Stimulated activated CD4-positive, alpha-beta T cell treated with anti-CD3 and anti-CD28 coated beads, TNF-alpha, amount 100 ng/mL, for 48 hours (primary cell): ENCODE measurements around the gene PRMT9.

ENCODE experiments used
- DNase-seq, 3 donors: peaks; one replicate each; pipeline ENCODE4 v3.0.0-alpha.2; 2020; ENCODE audit warnings: low read depth in 3 of 3

Gene PRMT9

GRCh38 chr4:147683717-147684700 is at the start of gene PRMT9:
Gene PRMT9, minus strand, starts transcription at chr4:147684163. Its CDS starts 176 bp downstream, at chr4:147683987.
- peak; percentile 74 to 82 (median 75) for DNase-seq

DNA sequence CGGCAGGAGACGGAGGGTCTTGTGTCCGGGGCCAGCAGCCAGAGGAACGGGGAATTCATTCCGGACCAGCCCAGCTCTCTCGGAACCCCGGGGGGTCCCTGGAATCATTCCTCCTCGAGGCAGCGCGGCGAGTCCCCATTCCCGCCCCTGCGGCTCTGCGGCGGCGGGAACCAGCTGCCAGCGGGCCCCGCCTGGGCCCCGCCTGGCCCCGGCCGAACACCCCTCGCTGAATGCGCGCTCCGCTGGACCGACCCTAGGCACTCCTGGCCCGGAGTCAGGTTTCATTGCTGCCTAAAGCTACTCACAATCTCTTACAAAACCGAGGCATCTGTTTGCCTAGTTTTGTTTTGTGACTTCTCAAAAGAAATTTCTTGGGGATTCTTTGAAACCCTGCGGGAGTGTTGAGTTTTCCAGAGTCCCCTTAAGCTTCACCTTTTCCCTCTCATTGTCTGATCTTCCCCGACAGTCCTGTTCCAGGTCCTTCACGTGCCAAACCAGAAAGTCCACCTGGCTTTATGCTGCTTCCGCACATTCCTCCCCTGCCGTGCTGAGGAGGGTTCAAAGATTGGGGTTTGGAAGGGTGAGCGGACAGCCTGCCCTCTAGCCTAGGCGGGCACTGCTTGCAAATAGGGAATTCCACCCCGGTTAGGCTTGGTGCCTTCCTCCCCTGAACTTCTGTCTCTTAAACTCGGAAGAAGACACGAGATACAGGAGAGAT is 48.7 kb upstream of the PRMT9 start:
- DNase-seq, result peak in 1 of 3 donors; percentile 8

DNA sequence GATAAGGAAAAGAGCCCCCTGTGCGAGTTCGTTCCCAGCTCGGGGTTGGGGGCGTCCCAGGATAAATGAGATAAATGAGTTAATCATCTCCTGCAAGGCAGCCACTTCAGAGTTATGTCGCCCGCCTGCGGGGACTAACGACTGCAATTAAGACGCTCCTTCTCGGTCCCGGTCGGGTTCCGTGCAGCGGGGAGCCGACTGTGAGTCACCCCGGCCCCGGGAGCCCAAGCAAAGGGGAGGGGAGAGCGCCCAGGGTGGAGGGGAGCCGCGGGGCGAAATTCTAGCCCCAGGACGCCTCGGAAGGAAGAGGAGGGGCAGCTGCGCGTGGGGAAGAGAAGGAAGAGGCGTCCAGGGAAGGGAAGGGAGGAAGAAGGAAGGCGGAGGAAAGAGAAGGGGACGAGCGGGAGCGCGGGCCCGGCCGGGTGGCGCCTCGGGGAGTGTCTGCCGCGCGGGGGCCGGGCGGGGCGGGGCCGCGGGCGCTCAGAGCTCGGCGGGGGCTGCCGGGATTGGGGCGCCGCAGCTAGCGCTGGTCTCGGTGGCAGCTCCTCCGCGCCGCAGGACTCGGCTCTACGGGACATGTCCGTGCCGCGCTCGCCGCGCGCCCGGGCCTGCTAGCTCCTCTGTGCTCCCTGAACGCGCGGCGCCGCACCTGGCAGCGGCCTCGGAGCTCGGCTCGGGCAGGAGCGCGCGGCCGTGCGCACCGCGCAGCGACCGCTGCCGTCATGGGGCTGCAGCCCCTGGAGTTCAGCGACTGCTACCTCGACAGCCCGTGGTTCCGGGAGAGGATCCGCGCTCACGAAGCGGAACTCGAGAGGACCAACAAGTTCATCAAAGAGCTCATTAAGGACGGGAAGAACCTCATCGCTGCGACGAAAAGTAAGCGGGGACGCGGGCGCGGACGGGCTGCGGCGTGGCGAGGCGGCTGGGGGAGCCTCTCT is 47.9 kb upstream of the PRMT9 start, which contains the start of gene ARHGAP10:
Gene ARHGAP10, plus strand, starts transcription at position 509 of the 938 bp plus-strand sequence. Its CDS starts 214 bp downstream, at position 723.
- peak; percentile 34 to 58 (median 35) for DNase-seq

DNA sequence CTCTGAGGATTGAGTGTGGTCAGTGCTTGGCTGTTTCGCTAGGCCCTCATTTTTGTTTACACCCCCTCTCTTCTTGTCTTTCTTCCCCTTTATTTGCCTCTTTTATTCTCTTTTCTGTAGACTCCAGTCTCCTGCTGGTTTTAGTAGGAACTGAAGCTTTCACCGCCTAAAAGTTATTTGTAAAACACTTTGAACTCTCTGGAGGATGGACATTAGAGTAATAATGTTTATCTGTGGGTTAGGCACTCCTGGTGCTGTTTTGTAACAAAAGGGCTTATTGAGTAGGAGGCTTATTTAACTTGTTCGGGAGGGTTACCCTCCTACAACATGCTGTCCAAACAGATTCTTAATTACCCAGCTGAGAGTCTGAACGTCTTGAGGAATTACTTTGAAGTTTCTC is 46.4 kb upstream of the PRMT9 start:
- no peak for DNase-seq

DNA sequence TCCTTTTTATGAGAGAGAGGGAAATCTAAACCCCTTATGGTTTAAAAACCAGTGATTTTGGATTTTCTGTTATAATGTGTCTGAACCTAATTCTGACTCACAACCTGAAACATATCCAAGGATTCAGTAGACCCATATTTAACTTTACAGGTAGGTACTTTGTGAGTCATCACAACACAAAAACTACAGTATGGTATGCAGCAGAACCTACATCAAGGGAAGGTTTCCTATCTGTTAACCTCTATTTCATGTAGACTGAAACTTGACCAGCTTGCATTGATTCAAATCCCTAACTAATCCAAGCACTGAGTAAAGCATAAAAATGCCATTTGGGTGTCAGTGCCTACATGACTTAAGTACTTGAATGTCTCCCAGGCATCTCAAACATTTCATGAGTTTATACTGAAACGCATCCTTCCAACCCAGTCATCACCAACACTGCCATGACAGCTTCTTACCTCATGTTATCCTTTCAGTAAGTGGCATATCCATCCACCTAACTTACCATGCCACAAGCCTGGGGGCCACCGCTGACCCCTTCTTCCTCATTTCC is 43.6 kb upstream of the PRMT9 start:
- no peak for DNase-seq

DNA sequence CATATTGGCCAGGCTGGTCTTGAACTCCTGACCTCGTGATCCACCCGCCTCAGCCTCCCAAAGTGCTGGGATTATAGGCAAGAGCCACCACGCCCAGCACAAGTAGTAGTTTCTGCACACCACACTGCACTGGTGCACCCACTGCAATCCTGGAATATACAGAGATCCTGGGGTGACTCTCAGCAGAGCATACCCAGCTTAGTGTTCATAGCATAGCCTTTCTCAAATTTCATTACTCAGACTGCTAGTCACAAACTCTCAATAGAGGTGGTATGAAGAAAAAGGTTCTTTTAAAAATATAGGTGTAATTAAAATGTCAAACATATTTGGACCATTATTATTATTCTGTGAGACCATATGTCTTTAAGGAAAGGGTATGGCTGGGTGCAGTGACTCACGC is 41.7 kb upstream of the PRMT9 start:
- no peak for DNase-seq

DNA sequence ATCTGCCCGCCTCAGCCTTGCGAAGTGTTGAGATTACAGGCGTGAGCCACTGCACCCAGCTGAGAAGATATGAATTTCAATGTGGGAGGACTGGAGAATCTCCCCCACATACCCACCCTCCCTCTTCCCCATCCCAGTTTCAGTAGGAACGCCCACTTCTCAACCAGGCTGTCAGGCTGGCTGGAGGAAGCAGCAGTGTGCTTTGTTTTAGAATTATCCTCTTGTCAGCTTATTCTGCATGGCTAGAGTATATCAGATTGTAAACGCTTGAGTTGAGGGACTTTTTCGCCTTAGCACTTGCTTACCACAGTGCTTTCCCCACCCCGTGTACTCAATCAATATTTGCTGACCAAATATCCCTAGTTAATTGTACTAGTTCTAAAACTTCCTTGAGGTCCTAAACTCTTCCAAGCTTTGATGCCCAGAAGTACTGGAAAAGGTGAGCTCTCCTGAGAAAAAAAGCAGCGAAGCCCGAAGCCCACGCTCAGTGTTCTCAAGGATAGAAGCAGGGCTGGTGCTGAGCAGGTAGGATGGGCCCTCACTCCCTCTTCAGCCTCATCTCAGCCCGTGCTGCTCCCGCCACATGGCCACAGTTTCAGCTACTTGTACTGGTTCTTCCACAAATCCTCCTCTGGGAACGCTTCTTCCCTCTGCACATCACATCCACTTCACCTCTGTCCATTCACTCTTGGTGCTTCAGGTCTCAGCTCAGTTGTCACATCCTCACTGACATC is 40.7 kb upstream of the PRMT9 start:
- no peak for DNase-seq

GRCh38 chr4:147723326-147723725 is 39.4 kb upstream of the PRMT9 start:
- DNase-seq, result no peak

DNA sequence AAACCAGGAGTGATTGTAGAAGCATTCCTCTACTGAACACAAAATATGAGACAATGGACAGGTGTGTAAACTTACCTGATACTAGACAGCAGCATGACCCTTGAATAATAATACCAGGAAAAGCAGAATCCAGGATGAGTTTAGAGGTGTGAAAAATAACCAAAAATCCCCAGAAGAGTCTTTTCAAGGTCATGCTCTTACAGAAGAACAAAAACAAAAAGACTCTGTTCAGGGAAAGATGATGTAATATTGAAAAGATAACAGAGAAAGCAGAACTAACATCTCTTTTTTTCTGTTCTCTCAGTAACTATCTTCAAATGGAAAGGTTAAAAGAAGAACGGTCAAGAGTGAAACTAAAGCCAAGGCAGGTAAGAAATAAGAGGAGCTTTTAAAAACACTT is 33.9 kb upstream of the PRMT9 start:
- DNase-seq, result no peak

GRCh38 chr4:147714575-147715401 is 30.8 kb upstream of the PRMT9 start:
- DNase-seq, result no peak

GRCh38 chr4:147709999-147710398 is 26.0 kb upstream of the PRMT9 start:
- no peak for DNase-seq

GRCh38 chr4:147707892-147708672 is 24.1 kb upstream of the PRMT9 start:
- DNase-seq, result peak in 2 of 3 donors; percentile 22 to 31

- DNase-seq, result no peak
Measured at GRCh38 chr4:147704846-147705245, 20.9 kb upstream of the PRMT9 start.

DNA sequence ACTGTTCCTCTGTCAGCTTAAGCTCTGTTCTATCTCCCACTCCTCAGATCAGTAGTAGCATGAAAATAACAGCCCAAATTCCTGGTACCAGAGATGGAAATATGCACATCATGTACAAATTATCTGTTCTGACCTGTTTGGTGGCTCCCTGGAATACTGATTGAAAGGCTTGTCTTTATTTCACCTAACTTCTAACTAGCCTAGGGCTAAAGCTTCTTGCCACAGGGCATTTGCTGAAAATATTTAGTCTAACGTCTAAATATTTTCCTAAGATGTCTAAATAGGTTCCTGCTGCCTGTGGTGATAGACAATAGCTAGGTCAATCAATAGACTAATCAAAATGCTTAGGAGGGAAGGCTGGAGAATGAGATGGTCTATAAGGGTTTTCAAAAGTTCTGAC is 12.9 kb upstream of the PRMT9 start:
- no peak for DNase-seq

DNA sequence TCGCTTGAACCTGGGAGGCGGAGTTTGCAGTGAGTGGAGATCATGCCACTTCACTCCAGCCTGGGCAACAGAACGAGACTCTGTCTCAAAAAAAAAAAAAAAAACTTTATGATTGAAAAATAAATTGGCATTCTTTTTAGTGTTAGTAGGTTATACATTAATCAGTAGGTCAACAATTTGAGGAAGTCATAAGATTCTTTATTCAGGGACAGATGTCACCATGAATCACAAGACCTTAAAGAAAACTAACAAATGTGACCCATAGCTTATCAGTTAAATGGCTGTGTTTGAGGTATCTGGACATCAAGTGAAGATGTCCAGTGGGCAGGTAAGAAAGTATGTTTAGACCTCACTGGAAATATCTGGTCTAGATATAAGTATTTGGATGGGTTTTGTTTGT is 9.3 kb upstream of the PRMT9 start:
- DNase-seq, result no peak

DNA sequence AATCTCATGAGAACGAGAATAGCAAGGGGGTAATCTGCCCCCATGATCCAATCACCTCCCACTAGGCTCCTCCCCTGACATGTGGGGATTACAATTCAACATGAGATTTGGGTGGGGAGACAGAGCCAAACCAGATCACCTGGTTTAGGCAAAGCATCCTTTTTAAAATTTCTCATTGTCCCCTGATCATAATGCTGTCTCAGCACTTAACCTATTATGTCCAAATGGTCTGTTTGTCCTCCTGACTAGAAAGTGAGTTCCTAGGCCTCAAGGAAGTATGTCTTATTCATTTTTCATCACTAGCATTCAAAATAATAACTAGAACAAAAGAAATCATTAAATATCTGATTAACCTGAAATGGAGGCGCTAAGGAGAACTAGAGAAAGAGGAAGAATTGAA is 7.9 kb upstream of the PRMT9 start:
- DNase-seq, result no peak

DNA sequence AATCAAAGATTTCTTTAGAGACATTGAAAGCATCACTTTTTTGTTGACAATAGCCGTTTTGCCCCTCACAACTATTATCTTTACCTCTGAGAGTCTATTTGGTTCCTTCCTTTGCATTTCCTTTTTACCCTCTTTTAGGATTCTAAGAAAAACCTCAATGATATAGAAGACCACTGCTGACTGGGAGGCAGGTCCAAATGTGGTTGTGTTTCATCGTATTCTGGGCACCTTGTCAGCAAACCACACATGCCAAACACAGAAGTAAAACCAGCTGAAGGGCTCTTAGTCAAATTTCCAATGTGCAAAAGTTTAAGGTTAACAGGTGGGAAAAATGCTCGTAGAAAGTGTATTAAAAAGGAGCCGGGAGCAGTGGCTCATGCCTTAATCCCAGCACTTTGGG is 5.1 kb upstream of the PRMT9 start:
- no peak for DNase-seq

- DNase-seq, result no peak
Measured at GRCh38 chr4:147683188-147683591, 773 bp downstream of the PRMT9 start.

- DNase-seq, result no peak
Measured at GRCh38 chr4:147682755-147683154, 1.2 kb downstream of the PRMT9 start.
